ENCODE results near the gene CREB5.
A peak's percentile ranks its signal among the peaks of the same experiment; 100 is the strongest.

The CREB5 gene

GRCh38 chr7:28405662-28406061, 6.7 kb upstream of the CREB5 start:
- H3K27ac ChIP-seq (ENCODE audit: low read depth, low read length): no peak overlapping the region
- H3K4me1 ChIP-seq (ENCODE audit: control insufficient read depth in 1 of 2, insufficient read depth in 2 of 2, low read length in 2 of 2): peaks cover 4 to 8% of the 10 kb centered on the region in 2 donors
- no peak overlapping the region for H3K9ac ChIP-seq (ENCODE audit: low read depth in 1 of 2, low read length in 2 of 2)
- H3K4me3 ChIP-seq (ENCODE audit: low read depth in 1 of 2, low read length in 2 of 2): no peak overlapping the region
- H3K9me3 ChIP-seq (ENCODE audit: control insufficient read depth in 1 of 2, low read length in 2 of 2): no peaks in the 10 kb centered on the region
- peaks cover 15 to 20% of the 10 kb centered on the region in 2 donors for H3K27me3 ChIP-seq (ENCODE audit: control insufficient read depth in 1 of 2, insufficient read depth in 2 of 2, low read length in 2 of 2)
- H3K36me3 ChIP-seq (ENCODE audit: control insufficient read depth in 1 of 2, insufficient read depth in 2 of 2, low read length in 2 of 2): no peaks in the 10 kb centered on the region

GRCh38 chr7:28406192-28406591, 6.1 kb upstream of the CREB5 start:
- H3K27ac ChIP-seq (ENCODE audit: low read depth, low read length): no peak overlapping the region

GRCh38 chr7:28407651-28408050, 4.7 kb upstream of the CREB5 start:
- Histone ChIP-seq H3K27ac (ENCODE audit: low read depth, low read length) (no peak overlapping the region), H3K36me3 (ENCODE audit: control insufficient read depth in 1 of 2, insufficient read depth in 2 of 2, low read length in 2 of 2) (no peaks in the 10 kb centered on the region), H3K27me3 (ENCODE audit: control insufficient read depth in 1 of 2, insufficient read depth in 2 of 2, low read length in 2 of 2) (peaks cover 29 to 33% of the 10 kb centered on the region in 2 donors), H3K9me3 (ENCODE audit: control insufficient read depth in 1 of 2, low read length in 2 of 2) (no peaks in the 10 kb centered on the region), H3K9ac (ENCODE audit: low read depth in 1 of 2, low read length in 2 of 2) (no peak overlapping the region), H3K4me3 (ENCODE audit: low read depth in 1 of 2, low read length in 2 of 2) (no peak overlapping the region), H3K4me1 (ENCODE audit: control insufficient read depth in 1 of 2, insufficient read depth in 2 of 2, low read length in 2 of 2) (peaks cover 8 to 10% of the 10 kb centered on the region in 2 donors)

More at GRCh38 chr7:28406192-28406591, 6.1 kb upstream of the CREB5 start:
- H3K36me3 ChIP-seq (ENCODE audit: control insufficient read depth in 1 of 2, insufficient read depth in 2 of 2, low read length in 2 of 2): no peaks in the 10 kb centered on the region
- peaks cover 8 to 10% of the 10 kb centered on the region in 2 donors for H3K4me1 ChIP-seq (ENCODE audit: control insufficient read depth in 1 of 2, insufficient read depth in 2 of 2, low read length in 2 of 2)
- no peaks in the 10 kb centered on the region for H3K9me3 ChIP-seq (ENCODE audit: control insufficient read depth in 1 of 2, low read length in 2 of 2)
- no peak overlapping the region for H3K9ac ChIP-seq (ENCODE audit: low read depth in 1 of 2, low read length in 2 of 2)
- peaks cover 19 to 26% of the 10 kb centered on the region in 2 donors for H3K27me3 ChIP-seq (ENCODE audit: control insufficient read depth in 1 of 2, insufficient read depth in 2 of 2, low read length in 2 of 2)
- no peak overlapping the region for H3K4me3 ChIP-seq (ENCODE audit: low read depth in 1 of 2, low read length in 2 of 2)

GRCh38 chr7:28408105-28408959, 4.0 kb upstream of the CREB5 start:
- Histone ChIP-seq H3K27ac (ENCODE audit: low read depth, low read length) (no peak overlapping the region), H3K36me3 (ENCODE audit: control insufficient read depth in 1 of 2, insufficient read depth in 2 of 2, low read length in 2 of 2) (no peaks in the 10 kb centered on the region), H3K9ac (ENCODE audit: low read depth in 1 of 2, low read length in 2 of 2) (no peak overlapping the region), H3K27me3 (ENCODE audit: control insufficient read depth in 1 of 2, insufficient read depth in 2 of 2, low read length in 2 of 2) (peaks cover 29 to 38% of the 10 kb centered on the region in 2 donors), H3K4me3 (ENCODE audit: low read depth in 1 of 2, low read length in 2 of 2) (no peak overlapping the region), H3K9me3 (ENCODE audit: control insufficient read depth in 1 of 2, low read length in 2 of 2) (no peaks in the 10 kb centered on the region), H3K4me1 (ENCODE audit: control insufficient read depth in 1 of 2, insufficient read depth in 2 of 2, low read length in 2 of 2) (peaks cover 8 to 10% of the 10 kb centered on the region in 2 donors)

- H3K9me3 ChIP-seq (ENCODE audit: control insufficient read depth in 1 of 2, low read length in 2 of 2): no peaks in the 10 kb centered on the region
- no peaks in the 10 kb centered on the region for H3K36me3 ChIP-seq (ENCODE audit: control insufficient read depth in 1 of 2, insufficient read depth in 2 of 2, low read length in 2 of 2)
- peak overlapping the region; percentile 57 to 64 for H3K4me3 ChIP-seq (ENCODE audit: low read depth in 1 of 2, low read length in 2 of 2)
- H3K4me1 ChIP-seq (ENCODE audit: control insufficient read depth in 1 of 2, insufficient read depth in 2 of 2, low read length in 2 of 2): peaks cover 8 to 10% of the 10 kb centered on the region in 2 donors
- peaks cover 29 to 46% of the 10 kb centered on the region in 2 donors for H3K27me3 ChIP-seq (ENCODE audit: control insufficient read depth in 1 of 2, insufficient read depth in 2 of 2, low read length in 2 of 2)
- H3K27ac ChIP-seq (ENCODE audit: low read depth, low read length): no peak overlapping the region
- peak overlapping the region; percentile 16 to 44 for H3K9ac ChIP-seq (ENCODE audit: low read depth in 1 of 2, low read length in 2 of 2)
These were observed 3.2 kb upstream of the CREB5 start for GRCh38 chr7:28408960-28409715.

- Histone ChIP-seq H3K27me3 (ENCODE audit: control insufficient read depth in 1 of 2, insufficient read depth in 2 of 2, low read length in 2 of 2) (peaks cover 29 to 48% of the 10 kb centered on the region in 2 donors), H3K9me3 (ENCODE audit: control insufficient read depth in 1 of 2, low read length in 2 of 2) (no peaks in the 10 kb centered on the region), H3K36me3 (ENCODE audit: control insufficient read depth in 1 of 2, insufficient read depth in 2 of 2, low read length in 2 of 2) (no peaks in the 10 kb centered on the region), H3K27ac (ENCODE audit: low read depth, low read length) (no peak overlapping the region), H3K4me3 (ENCODE audit: low read depth in 1 of 2, low read length in 2 of 2) (peak overlapping the region; percentile 57 to 64), H3K9ac (ENCODE audit: low read depth in 1 of 2, low read length in 2 of 2) (peak overlapping the region; percentile 16 to 44), H3K4me1 (ENCODE audit: control insufficient read depth in 1 of 2, insufficient read depth in 2 of 2, low read length in 2 of 2) (peaks cover 8 to 10% of the 10 kb centered on the region in 2 donors)
These were observed 2.3 kb upstream of the CREB5 start for GRCh38 chr7:28409716-28410627.

- Histone ChIP-seq H3K4me3 (ENCODE audit: low read depth in 1 of 2, low read length in 2 of 2) (peak overlapping the region; percentile 42 to 57), H3K27me3 (ENCODE audit: control insufficient read depth in 1 of 2, insufficient read depth in 2 of 2, low read length in 2 of 2) (peaks cover 29 to 51% of the 10 kb centered on the region in 2 donors), H3K27ac (ENCODE audit: low read depth, low read length) (no peak overlapping the region), H3K36me3 (ENCODE audit: control insufficient read depth in 1 of 2, insufficient read depth in 2 of 2, low read length in 2 of 2) (no peaks in the 10 kb centered on the region), H3K4me1 (ENCODE audit: control insufficient read depth in 1 of 2, insufficient read depth in 2 of 2, low read length in 2 of 2) (peaks cover 8 to 10% of the 10 kb centered on the region in 2 donors), H3K9me3 (ENCODE audit: control insufficient read depth in 1 of 2, low read length in 2 of 2) (no peaks in the 10 kb centered on the region), H3K9ac (ENCODE audit: low read depth in 1 of 2, low read length in 2 of 2) (no peak overlapping the region)
These were observed 1.4 kb upstream of the CREB5 start for GRCh38 chr7:28410628-28411531.

GRCh38 chr7:28413011-28413410, 693 bp downstream of the CREB5 start:
- H3K27ac ChIP-seq (ENCODE audit: low read depth, low read length): no peak overlapping the region
- no peak overlapping the region for H3K4me3 ChIP-seq (ENCODE audit: low read depth in 1 of 2, low read length in 2 of 2)
- H3K9ac ChIP-seq (ENCODE audit: low read depth in 1 of 2, low read length in 2 of 2): no peak overlapping the region
- peaks cover 8 to 10% of the 10 kb centered on the region in 2 donors for H3K4me1 ChIP-seq (ENCODE audit: control insufficient read depth in 1 of 2, insufficient read depth in 2 of 2, low read length in 2 of 2)
- H3K36me3 ChIP-seq (ENCODE audit: control insufficient read depth in 1 of 2, insufficient read depth in 2 of 2, low read length in 2 of 2): no peaks in the 10 kb centered on the region
- H3K9me3 ChIP-seq (ENCODE audit: control insufficient read depth in 1 of 2, low read length in 2 of 2): no peaks in the 10 kb centered on the region
- H3K27me3 ChIP-seq (ENCODE audit: control insufficient read depth in 1 of 2, insufficient read depth in 2 of 2, low read length in 2 of 2): peaks cover 32 to 52% of the 10 kb centered on the region in 2 donors

GRCh38 chr7:28414453-28414852, 2.1 kb downstream of the CREB5 start:
- Histone ChIP-seq H3K4me1 (ENCODE audit: control insufficient read depth in 1 of 2, insufficient read depth in 2 of 2, low read length in 2 of 2) (peaks cover 1 to 10% of the 10 kb centered on the region in 2 donors), H3K4me3 (ENCODE audit: low read depth in 1 of 2, low read length in 2 of 2) (no peak overlapping the region), H3K27me3 (ENCODE audit: control insufficient read depth in 1 of 2, insufficient read depth in 2 of 2, low read length in 2 of 2) (peaks cover 23 to 45% of the 10 kb centered on the region in 2 donors)

More at GRCh38 chr7:28414453-28414852, 2.1 kb downstream of the CREB5 start:
- Histone ChIP-seq H3K9me3 (ENCODE audit: control insufficient read depth in 1 of 2, low read length in 2 of 2) (no peaks in the 10 kb centered on the region), H3K9ac (ENCODE audit: low read depth in 1 of 2, low read length in 2 of 2) (no peak overlapping the region), H3K27ac (ENCODE audit: low read depth, low read length) (no peak overlapping the region), H3K36me3 (ENCODE audit: control insufficient read depth in 1 of 2, insufficient read depth in 2 of 2, low read length in 2 of 2) (no peaks in the 10 kb centered on the region)
